Activated T-cell treated with anti-CD3 and anti-CD28 coated beads, Interleukin-2, amount 50 U/mL, for 72 hours (primary cell): ENCODE results near the gene FMOD. TPM values are rescaled to one million over a fixed set of nuclear protein-coding genes. Genes with fewer than 3 reads are reported as not detected.

Source experiments
- total RNA-seq, 2 donors: library from RNA; stranded (reverse); gene quantifications; one replicate each; pipeline ENCODE4 v1.2.3, GENCODE V29; 2022

FMOD gene
- total RNA-seq, 2 donors from 2014 or later, result 1.00 to 2.2 TPM

Other genes with a start within 250 kb of the FMOD start
- not detected for gene ADORA1, start 223.4 kb downstream of the FMOD start, total RNA-seq
- gene MYBPH, start 175.3 kb downstream of the FMOD start, total RNA-seq, result not detected
- not detected for gene CHI3L1, start 164.4 kb downstream of the FMOD start, total RNA-seq
- 1 to 10 TPM; 1.4 to 4.7 TPM for gene CHIT1, start 121.4 kb downstream of the FMOD start, total RNA-seq
- 100 to 1,000 TPM; 138 to 153 TPM for gene BTG2, start 45.6 kb downstream of the FMOD start, total RNA-seq
- not detected for gene PRELP, start 124.7 kb upstream of the FMOD start, total RNA-seq
- gene OPTC, start 143.0 kb upstream of the FMOD start, total RNA-seq, result not detected